DMS53 treated with DMSO at 0.1 percent for 48 hours (cell line): ENCODE data around the gene CUL7.
"Not testable (repeated sequence)": the region's sequence is repeated elsewhere in the genome, so short reads cannot be mapped to it uniquely, and the experiment has no call there.

Experiments
- DNase-seq: peaks from one replicate; lab custom pipeline; 2025; ENCODE audit not compliant: unreplicated experiment; lab: John Stamatoyannopoulos, UW

Gene CUL7

DNA sequence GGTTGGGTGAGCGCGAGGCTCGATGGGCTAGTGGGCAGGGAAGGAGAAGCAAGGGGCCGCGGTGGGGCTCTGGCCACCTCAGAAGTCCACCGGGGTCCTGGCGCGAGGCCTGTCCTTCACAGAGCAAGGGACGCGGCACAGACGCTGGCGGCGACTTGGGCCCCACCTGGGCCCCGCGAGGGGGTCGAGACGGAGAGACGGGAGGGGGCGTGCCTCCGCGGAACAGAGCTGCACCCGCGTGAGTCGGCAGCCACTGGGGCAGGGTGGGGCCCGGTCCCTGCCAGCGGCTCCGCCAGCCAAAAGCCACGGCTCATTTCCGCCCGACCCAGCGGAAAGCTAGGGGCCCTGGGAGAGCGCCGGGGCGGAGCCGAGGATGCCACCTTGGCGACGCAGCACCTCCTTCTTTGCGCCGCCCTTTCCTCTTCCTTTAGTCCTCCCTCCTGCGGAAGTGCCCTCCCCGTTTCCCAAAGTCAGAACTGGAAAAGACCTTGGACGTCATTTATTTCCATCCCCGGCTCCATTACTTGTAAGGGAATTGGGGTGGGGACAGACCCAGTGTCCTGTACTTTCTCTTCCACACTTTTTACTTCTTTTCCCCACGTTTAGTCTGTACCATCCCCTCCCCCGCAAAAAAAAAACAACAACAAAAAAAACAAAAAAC, at the start of gene CUL7:
TSS of gene CUL7 (minus strand) at position 307 of the 661 bp plus-strand sequence. CDS start 1,063 bp downstream, outside the sequence.
- peak; percentile 97 for DNase-seq

DNA sequence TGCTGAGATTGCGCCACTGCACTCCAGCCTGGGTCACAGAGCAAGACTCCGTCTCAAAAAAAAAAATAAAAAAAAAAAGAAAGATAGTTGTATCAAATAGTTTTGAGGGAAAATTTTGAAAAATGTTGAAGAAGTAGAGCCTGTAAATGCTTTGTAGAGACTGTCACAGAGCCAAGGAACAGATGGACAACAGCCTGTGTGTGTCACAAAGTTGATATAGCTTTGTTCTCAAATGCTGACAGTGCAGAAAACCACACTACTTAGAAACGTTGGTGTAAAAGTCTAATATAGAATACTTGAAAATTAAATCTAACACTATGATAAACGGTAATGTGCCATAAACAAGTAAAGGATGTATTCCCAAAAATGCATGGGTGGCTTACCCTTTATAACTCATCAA, 47.8 kb upstream of the CUL7 start:
- DNase-seq: no peak

DNA sequence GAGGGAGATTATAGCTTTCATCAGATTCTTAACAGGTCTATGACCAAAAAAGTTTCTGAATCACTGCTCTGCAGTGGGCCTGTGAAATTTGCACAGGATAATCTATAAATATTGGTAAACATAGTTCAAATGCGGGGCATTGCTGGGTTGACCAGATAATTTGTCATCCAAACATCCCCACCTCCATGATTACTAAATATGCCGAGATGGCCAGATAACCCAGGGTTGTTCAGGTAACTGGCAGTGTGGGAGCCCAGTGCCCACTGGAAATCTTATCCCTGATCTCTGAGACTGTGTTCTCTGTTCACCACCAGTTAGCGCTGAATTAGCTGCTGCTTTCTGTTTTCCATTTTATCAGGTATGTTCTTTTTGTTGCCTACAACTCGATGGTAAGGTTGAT, 43.9 kb upstream of the CUL7 start:
- DNase-seq: no peak

DNA sequence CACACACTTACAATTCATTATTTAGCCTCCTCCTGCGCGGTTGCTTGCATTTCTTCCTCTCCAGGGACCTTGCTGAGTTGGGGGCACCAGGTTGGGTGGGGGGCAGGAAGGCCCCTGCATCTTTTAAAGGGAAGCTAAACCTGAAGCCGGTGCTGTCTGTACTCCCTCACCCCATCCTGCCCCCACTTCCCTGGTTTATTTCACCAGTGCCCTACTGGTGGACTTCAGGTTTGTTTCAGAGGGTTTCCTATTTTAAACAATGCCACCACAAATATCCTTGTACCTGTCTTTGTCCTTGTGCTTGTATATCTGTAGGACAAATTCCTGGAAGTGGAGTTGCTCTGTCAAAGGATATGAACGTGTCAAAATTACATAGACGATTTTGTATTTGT, 43.4 kb upstream of the CUL7 start:
- DNase-seq: no peak

DNA sequence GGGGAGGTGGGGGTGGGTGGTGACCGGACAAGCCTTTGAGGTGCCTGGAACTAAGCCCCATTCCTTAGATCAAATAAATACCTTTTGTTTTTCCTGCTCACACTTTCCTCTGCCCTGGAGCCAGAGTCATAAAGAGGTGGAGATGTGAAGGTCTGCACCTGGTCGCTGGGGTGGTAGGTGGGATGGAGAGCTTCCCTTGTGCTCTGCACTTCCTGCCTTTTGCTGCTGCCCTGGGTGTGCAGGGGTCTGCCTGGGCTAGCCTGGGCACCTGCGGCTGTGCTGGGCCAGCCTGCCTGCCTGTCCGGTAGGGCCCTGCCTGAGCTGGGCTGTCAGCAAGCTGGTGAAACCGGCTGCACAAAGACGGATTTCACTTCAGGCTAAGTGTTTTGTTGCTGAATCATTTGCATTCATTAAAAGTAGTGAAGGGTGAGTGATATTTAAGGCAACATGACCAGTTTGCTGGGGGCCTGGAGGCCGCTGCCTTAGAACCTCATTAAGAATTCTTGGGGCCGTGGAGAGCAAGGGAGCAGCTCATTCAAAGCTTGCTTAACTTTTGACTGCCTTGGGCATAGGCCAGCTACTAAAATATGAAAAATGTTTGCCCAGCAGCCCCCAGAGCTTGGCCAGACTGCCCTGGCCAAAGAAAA, 42.9 kb upstream of the CUL7 start:
- no peak for DNase-seq

DNA sequence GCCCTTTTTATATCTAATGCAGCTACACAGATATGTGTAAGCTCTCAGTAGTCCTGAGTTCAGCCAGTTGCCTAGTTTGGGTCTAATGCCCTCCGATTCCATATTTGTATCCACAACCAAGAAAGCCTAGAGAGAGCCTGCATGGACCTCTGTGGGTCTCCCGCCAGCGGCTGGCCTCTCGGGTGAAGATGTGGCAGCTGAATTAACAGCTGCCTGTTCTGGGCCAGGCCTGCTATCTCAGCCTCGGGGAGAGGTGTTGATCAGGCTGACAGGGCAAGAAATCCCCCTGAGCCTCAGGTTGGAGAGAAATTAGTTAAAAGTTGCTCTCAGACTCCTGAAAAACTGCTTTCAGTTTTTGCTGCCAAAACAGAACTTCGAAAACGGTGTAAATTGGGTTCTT, 42.3 kb upstream of the CUL7 start:
- DNase-seq: no peak

DNA sequence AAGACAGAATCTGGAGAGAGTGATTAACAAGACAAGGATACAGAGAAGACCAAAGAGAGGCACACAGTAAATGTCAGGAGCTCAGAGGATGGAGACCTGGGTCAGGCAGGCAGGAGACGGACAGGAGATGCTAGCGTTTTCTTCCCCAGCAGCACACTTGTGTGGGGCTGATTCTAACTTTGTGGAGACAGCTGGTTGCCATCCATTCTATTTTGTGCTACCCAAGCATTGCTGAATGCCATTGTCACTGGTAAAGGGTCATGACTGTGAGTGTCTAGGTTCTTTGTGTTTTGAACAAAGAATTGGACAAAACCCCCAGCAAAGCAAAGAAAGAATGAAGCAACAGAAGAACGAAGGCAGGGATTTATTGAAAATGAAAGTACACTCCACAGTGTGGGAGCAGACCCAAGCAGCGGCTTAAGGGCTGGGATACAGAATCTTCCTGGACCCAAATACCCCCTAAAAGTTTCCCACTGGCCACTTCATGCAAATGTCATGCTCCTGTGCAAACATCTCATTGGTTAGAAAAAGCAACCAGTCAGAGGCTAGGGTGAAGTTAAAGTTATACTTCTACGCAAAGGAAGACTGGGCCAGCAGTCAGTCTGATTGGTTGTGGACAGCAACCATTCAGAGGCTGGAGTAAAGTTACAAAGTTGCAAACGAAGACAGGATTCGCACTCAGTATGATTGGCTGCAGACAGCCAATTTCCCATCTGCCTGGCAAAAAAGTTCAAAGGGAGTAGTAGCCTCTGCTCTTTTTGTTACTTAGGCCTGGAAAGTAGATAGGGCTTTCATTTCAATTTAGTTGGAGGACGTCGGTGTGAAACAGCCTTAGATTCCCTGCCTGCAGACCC, 40.0 kb upstream of the CUL7 start:
- no peak for DNase-seq

DNA sequence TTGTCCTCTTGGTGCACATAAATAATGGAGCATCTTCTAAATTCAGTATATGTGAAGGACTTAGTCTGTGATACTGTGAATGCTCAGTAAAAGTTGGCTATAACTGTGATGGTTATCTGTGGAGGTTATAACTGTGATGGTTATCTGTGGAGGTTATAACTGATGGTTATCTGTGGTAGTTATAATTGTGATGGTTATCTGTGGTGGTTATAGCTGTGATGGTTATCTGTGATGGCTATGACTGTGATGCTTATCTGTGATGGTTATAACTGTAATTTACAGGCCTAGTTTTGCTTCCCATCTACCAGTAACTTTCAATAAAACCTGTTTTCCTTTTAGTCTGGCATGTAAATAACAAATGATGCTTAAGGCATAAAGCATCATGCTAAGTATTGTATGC, 39.0 kb upstream of the CUL7 start:
- no peak for DNase-seq

DNA sequence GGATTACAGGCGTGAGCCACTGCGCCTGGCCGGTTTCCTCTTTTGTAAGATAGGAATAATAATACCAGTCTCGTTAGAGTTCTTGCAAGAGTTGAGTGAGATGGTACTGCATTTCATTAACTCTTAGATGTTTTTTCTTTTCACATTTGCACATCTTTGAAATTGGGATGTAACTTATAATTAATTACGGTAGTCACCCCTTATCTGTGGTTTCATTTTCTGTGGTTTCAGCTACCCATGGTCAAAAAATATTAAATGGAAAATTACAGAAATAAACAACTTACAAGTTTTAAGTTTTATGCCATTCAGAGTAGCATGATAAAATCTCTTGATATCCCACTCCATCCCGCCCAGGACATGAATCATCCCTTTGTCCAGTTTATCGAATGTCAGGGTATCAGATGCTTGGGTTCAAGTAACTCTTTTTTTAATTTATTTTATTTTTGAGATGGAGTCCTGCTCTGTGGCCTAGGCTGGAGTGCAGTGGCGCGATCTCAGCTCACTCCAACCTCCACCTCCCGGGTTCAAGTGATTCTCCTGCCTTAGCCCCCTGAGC, 37.9 kb upstream of the CUL7 start:
- no peak for DNase-seq

DNA sequence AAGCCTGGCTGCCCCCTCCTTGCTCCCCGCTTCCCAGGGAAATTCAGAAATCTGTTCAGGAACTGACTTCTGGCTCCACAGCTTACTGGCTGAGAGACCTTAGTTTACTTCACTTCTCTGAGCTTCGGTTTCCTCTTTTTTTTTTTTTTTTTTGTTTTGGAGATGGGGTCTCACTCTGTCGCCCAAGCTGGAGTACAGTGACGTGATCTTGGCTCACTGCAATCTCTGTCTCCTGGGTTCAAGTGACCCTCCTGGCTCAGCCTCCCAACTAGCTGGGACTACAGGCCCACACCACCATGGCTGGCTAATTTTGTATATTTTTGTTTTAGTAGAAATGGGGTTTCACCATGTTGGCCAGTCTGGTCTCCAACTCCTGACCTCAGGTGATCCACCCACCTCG, 37.4 kb upstream of the CUL7 start:
- DNase-seq: no peak

DNA sequence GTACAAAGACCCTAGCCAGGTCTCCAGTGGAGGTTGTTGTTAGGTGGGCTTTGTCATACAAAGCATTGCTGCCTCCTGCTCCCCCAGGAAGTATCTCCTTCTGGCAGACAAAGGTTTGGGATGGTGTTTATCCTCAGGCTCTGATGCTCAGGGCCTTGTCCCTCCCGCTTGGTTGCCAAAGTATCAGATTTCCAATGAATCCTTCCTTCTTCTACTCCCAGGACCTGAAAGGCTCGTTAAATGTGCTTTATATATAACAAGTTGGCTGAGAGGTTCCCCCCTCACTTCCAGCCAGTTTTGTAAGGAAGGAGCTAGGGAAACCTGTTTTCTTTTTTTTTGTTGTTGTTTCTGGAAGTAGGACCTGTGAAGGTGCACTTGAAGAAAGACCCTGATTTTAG, 36.9 kb upstream of the CUL7 start:
- DNase-seq: no peak

DNA sequence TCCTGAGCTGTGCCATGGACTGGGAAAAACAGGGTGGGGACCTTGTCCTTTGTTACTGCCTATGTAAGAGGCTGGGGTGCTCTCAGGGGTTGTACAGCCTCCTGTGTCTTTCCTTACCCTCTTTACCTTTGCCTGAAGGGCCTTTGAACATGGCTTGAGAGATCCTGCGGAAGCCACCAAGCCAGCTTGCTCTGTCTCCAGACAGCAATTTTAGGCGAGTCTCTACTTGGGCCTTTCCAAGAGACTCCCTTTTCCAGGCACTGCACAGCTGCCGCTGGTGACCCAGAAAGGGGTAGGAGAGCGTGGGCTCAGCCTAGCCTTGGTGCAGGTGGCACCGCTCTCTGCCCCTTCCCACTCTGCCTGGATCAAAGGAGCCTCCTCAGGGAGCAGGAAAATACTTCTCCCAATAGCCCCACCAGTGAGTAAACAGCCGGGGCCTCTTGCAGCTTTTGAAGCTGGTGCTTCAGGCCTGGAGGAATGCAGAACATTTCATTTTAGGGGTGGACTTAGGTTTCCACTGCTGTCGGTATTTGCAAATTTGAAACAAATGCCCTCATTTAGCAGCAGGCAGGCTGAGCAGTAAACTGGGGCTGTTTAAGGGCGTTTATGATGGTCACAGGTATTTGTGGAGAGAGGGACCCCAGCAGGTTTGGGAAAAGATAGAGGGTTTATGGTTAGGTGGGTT, 36.4 kb upstream of the CUL7 start:
- DNase-seq: no peak

DNA sequence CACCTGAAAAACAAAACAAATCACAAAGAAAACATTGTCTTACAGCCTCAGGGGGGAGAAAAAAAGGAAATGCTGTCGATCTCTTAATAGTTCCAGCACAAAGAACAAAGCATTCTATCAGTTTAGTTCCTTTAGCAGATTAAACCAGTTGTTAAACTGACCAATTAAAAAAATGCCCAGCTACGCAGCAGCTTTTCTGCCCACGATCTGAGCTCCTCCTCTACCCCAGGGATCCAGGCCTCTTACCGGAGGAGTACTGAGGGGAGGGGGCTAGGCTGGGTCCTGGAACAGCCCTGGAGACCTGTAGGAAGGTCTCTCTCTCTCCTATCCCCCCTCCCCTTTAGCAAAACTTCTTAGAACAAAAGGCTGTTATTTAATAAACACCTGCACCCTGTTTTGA, 35.8 kb upstream of the CUL7 start:
- DNase-seq: no peak

DNA sequence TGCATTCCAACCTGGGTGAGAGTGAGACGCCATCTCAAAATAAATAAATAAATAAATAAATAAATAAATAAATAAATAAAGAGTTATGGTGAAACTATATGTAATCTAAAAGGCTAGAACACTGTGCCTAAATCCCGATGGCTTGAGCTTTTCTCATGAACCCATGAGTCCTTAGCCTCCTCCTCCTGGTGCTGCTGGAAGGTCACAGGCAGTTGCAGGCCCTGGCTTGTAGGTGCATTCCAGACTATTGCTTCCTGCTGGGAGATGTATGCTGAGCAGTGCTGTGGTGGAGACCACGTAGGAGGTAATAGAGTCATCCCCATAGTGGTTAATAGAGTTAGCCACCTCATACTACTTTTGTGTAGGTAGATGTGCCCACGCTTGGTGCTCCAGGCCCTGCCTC, 35.0 kb upstream of the CUL7 start:
- no peak for DNase-seq

DNA sequence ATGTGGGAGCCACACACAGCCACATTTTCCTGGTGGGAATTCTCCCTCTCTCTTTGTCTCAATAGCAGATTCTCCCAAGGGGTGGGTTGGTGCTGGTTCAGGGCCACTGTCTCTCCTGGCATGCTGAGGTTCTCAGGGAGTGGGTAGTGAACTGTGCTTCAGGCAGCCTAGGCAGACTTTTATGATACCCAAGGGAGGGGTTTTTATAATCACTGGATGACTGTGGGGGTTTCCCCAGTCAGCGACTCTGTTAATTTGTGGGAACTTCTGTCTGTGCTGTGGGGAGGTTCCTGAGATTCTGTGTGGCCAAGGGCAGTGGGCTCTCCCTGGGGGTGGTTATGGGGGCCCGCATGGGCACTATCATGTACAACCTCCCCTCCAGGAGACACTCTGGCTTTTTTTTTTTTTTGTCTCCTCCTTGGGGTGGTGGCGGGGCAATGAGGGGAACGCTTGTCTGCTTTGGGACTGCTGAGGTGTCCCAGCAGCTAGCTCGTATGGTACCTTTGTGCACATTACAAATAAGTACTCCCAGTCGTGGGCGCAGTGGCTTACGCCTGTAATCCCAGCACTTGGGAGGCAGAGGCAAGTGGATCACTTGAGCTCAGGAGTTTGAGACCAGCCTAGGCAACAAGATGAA, 32.5 kb upstream of the CUL7 start:
- no peak for DNase-seq

DNA sequence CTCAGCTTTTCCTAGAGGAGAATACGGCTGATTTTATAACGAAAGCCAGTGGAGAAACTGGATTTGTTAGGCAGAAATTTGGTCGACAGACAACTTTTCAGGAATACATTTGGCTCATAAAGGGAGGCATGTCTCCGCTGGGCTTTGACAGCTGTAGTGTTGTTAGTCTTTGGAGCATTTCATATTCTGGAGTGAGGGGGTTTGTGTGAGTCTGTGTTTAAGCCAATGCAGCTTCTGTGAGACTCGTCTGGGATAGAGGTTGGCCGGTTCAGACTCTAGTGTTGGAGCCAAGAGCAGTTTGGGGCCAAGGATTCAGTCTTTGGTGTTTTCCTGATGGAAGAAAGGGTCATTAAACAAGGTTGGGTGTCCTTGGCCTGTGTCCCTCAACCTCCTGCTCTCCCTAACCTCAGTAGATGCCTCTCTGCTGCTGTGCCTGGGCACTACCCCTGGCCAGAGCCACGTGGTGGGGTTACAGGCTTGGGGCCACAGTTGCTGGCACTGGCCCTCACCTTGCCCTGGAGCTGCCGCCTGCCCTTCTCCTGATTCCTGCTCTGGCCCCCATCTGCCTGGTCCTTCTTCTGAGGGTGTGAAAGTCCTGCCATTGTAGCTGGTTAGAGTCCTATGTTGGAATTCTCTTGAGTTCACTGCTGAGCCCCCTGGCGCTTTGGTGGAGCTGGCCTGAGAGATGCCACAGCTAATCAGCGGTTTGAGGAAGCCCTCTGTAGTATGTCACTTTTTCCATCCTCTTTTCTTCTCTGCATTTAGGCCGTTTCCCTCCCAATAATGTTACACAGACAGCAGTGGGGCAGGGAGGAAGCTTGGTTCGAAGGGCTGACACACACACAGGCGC, 29.4 kb upstream of the CUL7 start:
- DNase-seq: no peak

DNA sequence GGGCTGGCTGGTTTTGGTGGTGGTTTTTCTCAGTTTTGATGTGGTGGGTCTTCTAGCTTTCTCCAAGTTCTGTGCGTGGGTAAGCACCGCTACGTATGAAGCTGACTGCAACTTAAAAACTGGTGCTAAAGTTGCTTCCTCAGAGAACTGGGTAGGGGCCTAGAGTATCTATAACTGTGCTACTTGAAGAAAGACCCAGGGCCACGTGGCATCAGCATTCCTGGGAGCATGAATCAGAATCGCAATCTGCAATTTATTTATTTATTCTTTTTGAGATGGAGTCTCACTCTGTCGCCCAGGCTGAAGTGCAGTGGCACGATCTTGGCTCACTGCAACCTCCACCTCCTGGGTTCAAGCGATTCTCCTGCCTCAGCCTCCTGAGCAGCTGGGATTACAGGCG, 28.3 kb upstream of the CUL7 start:
- DNase-seq: not testable (repeated sequence)

DNA sequence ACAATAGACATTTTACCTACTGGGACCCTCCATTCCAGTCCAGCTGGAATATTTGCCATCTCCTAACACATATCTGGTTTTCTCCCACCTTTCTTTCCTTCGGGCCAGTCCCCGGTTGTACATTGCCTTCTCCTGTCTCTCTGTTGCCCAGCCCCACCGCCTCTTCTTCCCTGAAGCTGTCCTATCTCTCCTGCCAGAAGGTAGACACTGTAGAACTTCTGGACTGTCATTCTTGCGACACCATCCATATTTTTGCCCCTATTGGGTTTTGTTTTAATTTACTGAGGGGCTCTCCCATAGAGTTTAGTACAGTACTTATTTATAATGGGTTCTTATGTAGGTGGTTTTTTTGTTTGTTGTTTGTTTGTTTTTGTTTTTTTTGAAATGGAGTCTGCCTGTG, 27.4 kb upstream of the CUL7 start:
- DNase-seq: no peak

DNA sequence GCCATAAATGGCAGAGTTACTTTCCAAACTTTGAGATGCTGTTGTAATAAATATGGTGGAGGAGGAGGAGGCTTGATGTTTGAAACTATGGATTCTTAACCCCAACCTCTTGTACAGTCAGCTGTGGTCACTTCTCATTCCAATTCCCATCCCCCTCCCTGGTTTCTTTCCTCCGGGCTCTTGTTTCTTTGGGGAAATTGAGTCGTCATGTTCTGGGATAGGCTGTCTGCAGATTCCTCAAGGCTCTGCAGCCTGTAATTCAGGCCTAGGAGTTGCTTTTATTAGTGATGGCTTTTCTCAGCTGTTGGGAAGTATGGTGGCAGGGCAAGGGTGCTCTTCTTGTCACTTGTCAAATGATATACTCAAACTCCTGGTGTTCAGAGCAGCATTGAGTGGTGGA, 25.0 kb upstream of the CUL7 start:
- DNase-seq: no peak

DNA sequence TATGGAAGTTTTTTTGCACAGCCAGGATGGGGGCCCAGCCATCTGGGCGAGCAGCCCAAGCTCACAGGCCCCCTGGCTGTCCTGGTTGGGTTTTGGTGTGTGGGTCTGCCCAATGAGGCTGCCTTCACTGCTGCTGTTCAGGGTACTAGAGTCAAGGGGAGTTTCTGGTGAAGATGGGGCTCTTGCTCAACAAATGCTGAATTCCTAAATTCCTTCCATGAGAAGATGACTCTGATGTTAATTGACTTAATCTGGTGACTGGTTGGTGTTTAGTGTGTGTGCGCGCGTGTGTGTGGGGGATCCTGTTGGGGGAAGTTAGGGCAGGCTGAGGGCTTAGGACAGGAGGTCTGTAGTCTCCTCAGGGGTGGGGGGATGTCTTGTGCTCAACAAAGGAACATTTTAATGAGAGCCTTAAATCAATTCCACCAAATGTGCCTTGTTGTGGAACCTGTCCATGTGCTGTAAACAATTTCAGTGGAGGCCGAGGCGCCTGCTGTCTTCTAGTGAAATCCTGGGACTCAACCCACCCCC, 24.4 kb upstream of the CUL7 start:
- DNase-seq: no peak
